Measurements from ENCODE around the gene SOCS7. TPM values are rescaled to one million over a fixed set of nuclear protein-coding genes. Genes with fewer than 3 reads are reported as not detected.

Gene SOCS7
- polyA plus RNA-seq (7.5 to 9.2 TPM (median 7.9 TPM) in 3 replicates), polyA minus RNA-seq (19.4 to 28.7 TPM (median 20.1 TPM) in 3 replicates)
- polyA plus RNA-seq (2011; ENCODE audit: low read depth): 2.7 TPM
- 6.9 and 7.7 TPM in 2 replicates for polyA plus RNA-seq (2011; cell fraction: cytosol; rRNA removed)
- 20.0 and 22.0 TPM in 2 replicates for polyA plus RNA-seq (2011; cell fraction: nucleus; rRNA removed)
- 9.4 TPM in 2 replicates for polyA plus RNA-seq (2012; ENCODE audit: low replicate concordance)
- polyA minus RNA-seq (2011; cell fraction: cytosol; rRNA and poly(A)+ RNA removed): 14.0 TPM
- 11.5 and 18.2 TPM in 2 replicates for polyA minus RNA-seq (2011; cell fraction: nucleus; rRNA and poly(A)+ RNA removed)

- FAIRE-seq: no peak
- dilution Hi-C loops (cut with MboI; ENCODE audit: extremely low pct_ligation_motif_present, low sequenced_read_pairs): no loop called here
These were observed at the start of gene SOCS7 for GRCh38 chr17:38351412-38352222. Gene SOCS7, plus strand, starts transcription at chr17:38351844. Its CDS starts 209 bp downstream, at chr17:38352053.

GRCh38 chr17:38315497-38315896 is 36.1 kb upstream of the SOCS7 start:
- DNase-seq (ENCODE audit: low read depth, low spot score) (no peak), FAIRE-seq (no peak)
- Histone ChIP-seq H3K36me3 (ENCODE audit: control insufficient read depth in 2 of 2, extremely low read depth in 1 of 2, insufficient read depth in 2 of 2, low read length in 2 of 2) (peaks cover 0 to 3% of the 10 kb centered on the region in 2 experiments), H3K4me2 (ENCODE audit: control insufficient read depth, extremely low read depth, insufficient read depth, low read depth, low read length) (no peak overlapping the region), H3K9me1 (ENCODE audit: control insufficient read depth, extremely low read depth, insufficient read depth, low read length) (no peaks in the 10 kb centered on the region), H3K4me1 (ENCODE audit: control insufficient read depth, extremely low read depth, insufficient read depth, low read length) (peaks cover 15% of the 10 kb centered on the region), H2AFZ (ENCODE audit: control insufficient read depth, low read length) (no peak overlapping the region), H3K9ac (ENCODE audit: control insufficient read depth, extremely low read depth, insufficient read depth, low read length) (no peak overlapping the region), H3K79me2 (ENCODE audit: control insufficient read depth, insufficient read depth, low read length) (no peaks in the 10 kb centered on the region), H4K20me1 (ENCODE audit: control insufficient read depth, extremely low read depth, insufficient read depth, low read length) (no peaks in the 10 kb centered on the region), H3K4me3 (ENCODE audit: control insufficient read depth in 2 of 3, extremely low read depth in 1 of 3, insufficient read depth in 2 of 3, low read depth in 1 of 3, low read length in 3 of 3) (no peak overlapping the region), H3K9me3 (ENCODE audit: control insufficient read depth, low read depth, low read length) (no peaks in the 10 kb centered on the region), H3K27me3 (ENCODE audit: control insufficient read depth, extremely low read depth, insufficient read depth, low read length) (no peaks in the 10 kb centered on the region), H3K27ac (ENCODE audit: control insufficient read depth, insufficient read depth, low read length) (no peak overlapping the region)
- dilution Hi-C loops (cut with MboI; ENCODE audit: extremely low pct_ligation_motif_present, low sequenced_read_pairs): no loop called here
- no peak for TF ChIP-seq CTCF (optimal IDR thresholded peaks at IDR 0.05 in 1 of 3, IDR thresholded peaks at IDR 0.05 in 1 of 3, conservative IDR thresholded peaks at IDR 0.05 in 1 of 3; ENCODE audit: extremely low read depth in 1 of 3, insufficient read depth in 2 of 3, low read length in 3 of 3)
- no peak for TF ChIP-seq EZH2 (IDR thresholded peaks at IDR 0.05; ENCODE audit: low read length)

More at GRCh38 chr17:38351412-38352222, at the start of gene SOCS7:
- H3K9ac ChIP-seq (ENCODE audit: control insufficient read depth, extremely low read depth, insufficient read depth, low read length): peak within 1 kb of the TSS; percentile 83
- H2AFZ ChIP-seq (ENCODE audit: control insufficient read depth, low read length): peak within 1 kb of the TSS; percentile 95
- H3K36me3 ChIP-seq (ENCODE audit: control insufficient read depth in 2 of 2, extremely low read depth in 1 of 2, insufficient read depth in 2 of 2, low read length in 2 of 2): peaks cover 0 to 2% of the 10 kb centered on the region in 2 experiments
- peaks cover 14% of the 10 kb centered on the region for H3K79me2 ChIP-seq (ENCODE audit: control insufficient read depth, insufficient read depth, low read length)
- no peaks in the 10 kb centered on the region for H4K20me1 ChIP-seq (ENCODE audit: control insufficient read depth, extremely low read depth, insufficient read depth, low read length)
- peak; percentile 32 for DNase-seq (ENCODE audit: low read depth, low spot score)
- H3K4me3 ChIP-seq (ENCODE audit: control insufficient read depth in 2 of 3, extremely low read depth in 1 of 3, insufficient read depth in 2 of 3, low read depth in 1 of 3, low read length in 3 of 3): peak within 1 kb of the TSS; percentile 67 to 78 (median 72)
- peak within 1 kb of the TSS; percentile 95 for H3K4me2 ChIP-seq (ENCODE audit: control insufficient read depth, extremely low read depth, insufficient read depth, low read depth, low read length)
- H3K9me1 ChIP-seq (ENCODE audit: control insufficient read depth, extremely low read depth, insufficient read depth, low read length): no peaks in the 10 kb centered on the region
- TF ChIP-seq CTCF (optimal IDR thresholded peaks at IDR 0.05 in 1 of 3, IDR thresholded peaks at IDR 0.05 in 1 of 3, conservative IDR thresholded peaks at IDR 0.05 in 1 of 3; ENCODE audit: extremely low read depth in 1 of 3, insufficient read depth in 2 of 3, low read length in 3 of 3) (no peak), EZH2 (IDR thresholded peaks at IDR 0.05; ENCODE audit: low read length) (no peak)
- H3K27me3 ChIP-seq (ENCODE audit: control insufficient read depth, extremely low read depth, insufficient read depth, low read length): no peaks in the 10 kb centered on the region
- peak within 1 kb of the TSS; percentile 76 for H3K27ac ChIP-seq (ENCODE audit: control insufficient read depth, insufficient read depth, low read length)
- peaks cover 11% of the 10 kb centered on the region for H3K4me1 ChIP-seq (ENCODE audit: control insufficient read depth, extremely low read depth, insufficient read depth, low read length)
- H3K9me3 ChIP-seq (ENCODE audit: control insufficient read depth, low read depth, low read length): no peaks in the 10 kb centered on the region

Measured in keratinocyte (primary cell).